Heart right ventricle (tissue), 16 donors: ENCODE results near the gene GID8. TPM values are rescaled to one million over a fixed set of nuclear protein-coding genes. Genes with fewer than 3 reads are reported as not detected.

Experiments
- ATAC-seq, 8 donors: fragments of 200-7000 bp; cut with Tn5 transposase; one replicate each; pipeline ENCODE4 v1.9.1; 2020; ENCODE audit warnings: mild to moderate bottlenecking in 8 of 8, moderate library complexity in 8 of 8, moderate number of reproducible peaks in 1 of 8
- DNase-seq, 2 donors: peaks; one replicate each; pipeline ENCODE4 v3.0.0-alpha.2; 2020
- H3K27ac ChIP-seq, 10 donors: fragments of 200-600 bp; sonication (generic) in 2 of 10; one replicate each; pipeline versions ENCODE4 v1.5.0 to v1.8.0; 2020 to 2022; ENCODE audit warnings: mild to moderate bottlenecking in 3 of 10
- H3K27me3 ChIP-seq, 7 donors: fragments of 200-600 bp; one replicate each; pipeline ENCODE4 v1.8.0; 2021 to 2022; ENCODE audit warnings: mild to moderate bottlenecking in 2 of 7
- H3K36me3 ChIP-seq, 9 donors: fragments of 200-600 bp; sonication (generic) in 1 of 9; one replicate each; pipeline versions ENCODE4 v1.5.0 to v1.8.0; 2020 to 2022; ENCODE audit warnings: mild to moderate bottlenecking in 2 of 9
- H3K4me1 ChIP-seq, 9 donors: fragments of 200-600 bp; sonication (generic) in 1 of 9; one replicate each; pipeline versions ENCODE4 v1.5.0 to v1.8.0; 2020 to 2022; ENCODE audit warnings: mild to moderate bottlenecking in 4 of 9
- H3K4me3 ChIP-seq, 10 donors: fragments of 200-600 bp; sonication (generic) in 2 of 10; one replicate each; pipeline versions ENCODE4 v1.5.0 to v1.8.0; 2020 to 2022; ENCODE audit warnings: mild to moderate bottlenecking in 7 of 10, moderate library complexity in 2 of 10
- H3K9me3 ChIP-seq, 11 donors: fragments of 200-600 bp in 10 of 11; sonication (generic) in 2 of 11; one replicate each; pipeline versions ENCODE4 v1.5.0 to v1.8.0; 2013 to 2022; ENCODE audit warnings: mild to moderate bottlenecking in 2 of 11, control low read depth in 1 of 11, moderate library complexity in 1 of 11
- CTCF ChIP-seq, 9 donors: fragments of 200-600 bp; sonication (generic) in 2 of 9; IDR thresholded peaks; one replicate each; pipeline versions ENCODE4 v1.5.0 to v1.8.0; 2021 to 2022; ENCODE audit warnings: antibody characterized with exemption in 9 of 9, mild to moderate bottlenecking in 5 of 9, moderate library complexity in 1 of 9
- WGBS, 2 donors: extraction: QIAGEN DNeasy Blood & Tissue Kit; methylation state at CpG; one replicate each; pipeline ENCODE4 v1.1.7; 2013; ENCODE audit warnings: inconsistent platforms in 1 of 2; 5-methylcytosine and 5-hydroxymethylcytosine counted together
- intact Hi-C, 10 donors: fragments of 100-400 bp; cut with DNase I; formaldehyde crosslinking; loops; one replicate each; pipeline versions ENCODE4 v1.11.1 to v1.14.2; 2022
- polyA plus RNA-seq, 2 donors: library from polyadenylated mRNA; stranded (reverse); fragments of 200-250 nt; gene quantifications; one replicate each; pipeline ENCODE4 v1.2.3, GENCODE V29; 2013
- total RNA-seq, 10 donors: library from RNA; stranded (reverse); fragmentation: NEBNext Ultra II Directional in 3 of 10; extraction: Animal tissue kit (Norgen Biotek cat#: 25700) in 3 of 10; gene quantifications; one replicate each; pipeline versions ENCODE4 v1.2.1 to v1.2.4, GENCODE V29; 2021 to 2023
- donor health status: Arrhythmogenic right ventricular cardiomyopathy.
- donor health status: ischemic (EF 13 %, LVEDD 7.1; RV severe dilation, severe dysfunction).
- donor health status: healthy with polysubstance abuse.
- donor health status: DM: no; HTN: yes; CAD: no.
- donor health status: DM: no; HTN: no; CAD: no.
- donor health status: ischemic (EF 25% LVEDD 6.9; RV normal size, moderate dysfunction).
- donor health status: ischemic (EF 25% LVEDD 5.7; RV mildly dilated, moderate dysfunction).
- donor health status: healthy.
- donor health status: DM: yes; HTN: yes; CAD: no.
- donor health status: Ischemic cardiomyopathy.
- donor health status: ischemic (EF 35%, LVEDD 5.7; RV mildly dilated, moderate dysfunction).
- donor health status: nonischemic (EF 11% LVEDD 7.7; RV severe dilation, severe dysfunction).
- donor health status: DM: yes; HTN: yes; CAD: no.
- donor health status: PGD.
- donor health status: ischemic (EF 29% LVEDD 5.4; RV normal size, mild dysfunction).
- donor health status: nonischemic (EF 23%, LVEDD 6.1; RV moderate dilation, normal function).

Gene GID8
- total and polyA plus RNA-seq, 12 donors = 7.0 to 19.9 (median 16.4) TPM

GRCh38 chr20:62963614-62964397, 25.9 kb downstream of the GID8 start:
- Histone ChIP-seq H3K4me1 (no peaks in the 10 kb centered on the region), H3K9me3 (no peaks in the 10 kb centered on the region), H3K4me3 (no peak overlapping the region), H3K27ac (no peak overlapping the region), H3K27me3 (peaks cover 0 to 7% (median 0%) of the 10 kb centered on the region in 7 donors), H3K36me3 (peaks cover 0 to 25% (median 0%) of the 10 kb centered on the region in 9 donors)
- intact Hi-C loops = no loop called here
- DNase-seq (no peak), ATAC-seq (no peak)
- TF ChIP-seq CTCF (IDR thresholded peaks at IDR 0.05) = no peak
- WGBS, 2 donors = 84 to 90% methylated on average over 32 of the region's 32 CpGs

GRCh38 chr20:62964700-62965099, 26.8 kb downstream of the GID8 start:
- Histone ChIP-seq H3K4me1 (no peaks in the 10 kb centered on the region), H3K27ac (no peak overlapping the region), H3K9me3 (no peaks in the 10 kb centered on the region), H3K27me3 (peaks cover 0 to 14% (median 0%) of the 10 kb centered on the region in 7 donors), H3K36me3 (peaks cover 0 to 25% (median 0%) of the 10 kb centered on the region in 9 donors), H3K4me3 (no peak overlapping the region)
- DNase-seq (no peak), ATAC-seq (no peak)
- WGBS, 2 donors = 81 to 82% methylated on average over 20 of the region's 20 CpGs
- intact Hi-C loops = no loop called here
- TF ChIP-seq CTCF (IDR thresholded peaks at IDR 0.05) = no peak

- DNase-seq = no peak
- no peak for TF ChIP-seq CTCF (IDR thresholded peaks at IDR 0.05)
These were observed 27.4 kb downstream of the GID8 start for GRCh38 chr20:62965363-62965771.

GRCh38 chr20:62966212-62967148, 28.5 kb downstream of the GID8 start:
- Histone ChIP-seq H3K9me3 (no peaks in the 10 kb centered on the region), H3K36me3 (peaks cover 0 to 25% (median 0%) of the 10 kb centered on the region in 9 donors), H3K27me3 (peaks cover 0 to 30% (median 15%) of the 10 kb centered on the region in 7 donors), H3K4me1 (no peaks in the 10 kb centered on the region), H3K4me3 (no peak overlapping the region), H3K27ac (no peak overlapping the region)
- TF ChIP-seq CTCF (IDR thresholded peaks at IDR 0.05) = no peak
- 94% methylated on average over 26 of the region's 27 CpGs for WGBS, 2 donors
- no peak for DNase-seq
- ATAC-seq = no peak
- intact Hi-C loops = no loop called here

More at GRCh38 chr20:62965363-62965771, 27.4 kb downstream of the GID8 start:
- peaks cover 0 to 25% (median 0%) of the 10 kb centered on the region in 9 donors for H3K36me3 ChIP-seq
- no peak overlapping the region for H3K27ac ChIP-seq
- H3K4me1 ChIP-seq = no peaks in the 10 kb centered on the region
- 78 to 89% methylated on average over 19 of the region's 19 CpGs for WGBS, 2 donors
- intact Hi-C loops = no loop called here
- no peak overlapping the region for H3K4me3 ChIP-seq
- no peaks in the 10 kb centered on the region for H3K9me3 ChIP-seq
- H3K27me3 ChIP-seq = peaks cover 0 to 20% (median 5%) of the 10 kb centered on the region in 7 donors
- no peak for ATAC-seq
